Uterus (tissue), 2 donors: ENCODE data around the gene SUSD3.

Source experiments
- CTCF ChIP-seq, 4 experiments: fragments of 200-600 bp in 2 of 4; fragments of 450-650 bp in 2 of 4; sonication (generic) in 2 of 4; IDR thresholded peaks; one replicate each; pipeline ENCODE4 v1.5.1; 2016 to 2019; ENCODE audit warnings: antibody characterized with exemption in 4 of 4, mild to moderate bottlenecking in 2 of 4, moderate library complexity in 1 of 4
- POLR2A ChIP-seq, 2 donors: fragments of 450-650 bp; IDR thresholded peaks; one replicate each; pipeline ENCODE4 v1.6.1; 2016; ENCODE audit warnings: antibody characterized with exemption in 2 of 2, mild to moderate bottlenecking in 1 of 2, moderate library complexity in 1 of 2

- TF ChIP-seq CTCF (IDR thresholded peaks at IDR 0.05) (no peak), POLR2A (IDR thresholded peaks at IDR 0.05) (no peak)
Observed at GRCh38 chr9:93045521-93045920, 13.0 kb upstream of the SUSD3 start.
